H7 (cell line): ENCODE measurements around the gene SOX15. TPM values are rescaled to one million over a fixed set of nuclear protein-coding genes. Genes with fewer than 3 reads are reported as not detected.
A peak's percentile ranks its signal among the peaks of the same experiment; 100 is the strongest.
"Not testable (repeated sequence)": the region's sequence is repeated elsewhere in the genome, so short reads cannot be mapped to it uniquely, and the experiment has no call there.

Experiments used
- DNase-seq: peaks from one replicate; pipeline ENCODE4 v3.0.0; 2012
- H3K27me3 ChIP-seq: 2 replicates; pipeline ENCODE4 v1.6.0; 2011; ENCODE audit warnings: mild to moderate bottlenecking, low read length; ENCODE audit not compliant: control insufficient read depth, insufficient read depth
- H3K36me3 ChIP-seq: replicated peaks from 2 replicates; pipeline ENCODE4 v1.5.1; 2011; ENCODE audit warnings: low read length; ENCODE audit not compliant: control insufficient read depth, insufficient read depth
- H3K4me3 ChIP-seq: 2 replicates; pipeline ENCODE4 v1.5.1; 2011; ENCODE audit warnings: low read depth, mild to moderate bottlenecking, control low read depth, low read length, moderate library complexity; ENCODE audit not compliant: insufficient read depth
- total RNA-seq: library from RNA; depleted of rRNA; stranded (reverse); fragments of >200 nt; shearing (Covaris generic); gene quantifications from 2 replicates; pipeline ENCODE4 v1.2.3, GENCODE V29; 2014

Gene SOX15
- total RNA-seq, 1 experiment from 2014 or later: 44.0 TPM

DNA sequence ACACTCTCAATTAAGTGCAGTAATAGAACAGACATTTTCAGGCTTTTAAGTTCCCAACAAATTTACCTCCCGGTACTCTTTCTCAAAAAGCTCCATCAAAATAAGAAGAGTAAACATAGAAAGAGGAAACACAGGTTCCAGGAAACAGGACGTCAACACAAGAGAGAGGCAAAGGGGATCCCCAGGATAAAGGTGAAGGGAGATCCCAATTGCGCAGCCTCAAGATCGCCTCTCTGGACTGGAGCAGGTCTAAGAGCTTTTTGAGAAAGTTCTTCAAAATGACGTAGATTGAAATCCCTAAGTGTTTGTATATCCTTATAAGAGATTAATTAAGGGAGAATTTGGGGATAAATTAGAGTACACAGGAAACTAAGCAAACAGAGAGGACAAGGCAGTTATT, 28.7 kb upstream of the SOX15 start:
- Histone ChIP-seq H3K4me3 (no peak overlapping the region), H3K36me3 (no peaks in the 10 kb centered on the region), H3K27me3 (no peaks in the 10 kb centered on the region; the same call in 1 of the 2 replicates)
- DNase-seq: no peak

DNA sequence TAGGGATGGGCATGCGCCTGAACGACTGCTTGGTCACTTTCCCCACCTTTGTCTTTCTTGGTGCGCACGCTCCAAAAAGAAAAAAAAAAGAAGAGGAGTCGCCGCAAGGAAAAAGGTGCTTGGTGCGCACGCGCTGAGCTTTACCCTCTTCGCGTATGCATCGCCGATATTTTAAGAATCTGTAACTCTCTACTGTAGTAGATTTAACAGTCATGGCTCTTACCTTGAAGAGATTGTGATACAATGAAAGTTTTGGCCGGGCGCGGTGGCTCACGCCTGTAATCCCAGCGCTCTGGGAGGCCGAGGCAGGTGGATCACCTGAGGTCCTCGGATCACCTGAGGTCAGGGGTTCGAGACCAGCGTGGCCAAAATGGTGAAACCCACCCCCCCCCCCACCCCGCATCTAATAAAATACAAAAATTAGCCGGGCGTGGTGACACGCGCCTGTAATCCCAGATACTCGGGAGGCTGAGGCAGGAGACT, 25.4 kb upstream of the SOX15 start:
- no peak for DNase-seq
- Histone ChIP-seq H3K27me3 (no peaks in the 10 kb centered on the region; the same call in 1 of the 2 replicates), H3K36me3 (peaks cover 2% of the 10 kb centered on the region; the same call in 1 of the 2 replicates), H3K4me3 (peak overlapping the region; percentile 33; the same call in 1 of the 2 replicates)

DNA sequence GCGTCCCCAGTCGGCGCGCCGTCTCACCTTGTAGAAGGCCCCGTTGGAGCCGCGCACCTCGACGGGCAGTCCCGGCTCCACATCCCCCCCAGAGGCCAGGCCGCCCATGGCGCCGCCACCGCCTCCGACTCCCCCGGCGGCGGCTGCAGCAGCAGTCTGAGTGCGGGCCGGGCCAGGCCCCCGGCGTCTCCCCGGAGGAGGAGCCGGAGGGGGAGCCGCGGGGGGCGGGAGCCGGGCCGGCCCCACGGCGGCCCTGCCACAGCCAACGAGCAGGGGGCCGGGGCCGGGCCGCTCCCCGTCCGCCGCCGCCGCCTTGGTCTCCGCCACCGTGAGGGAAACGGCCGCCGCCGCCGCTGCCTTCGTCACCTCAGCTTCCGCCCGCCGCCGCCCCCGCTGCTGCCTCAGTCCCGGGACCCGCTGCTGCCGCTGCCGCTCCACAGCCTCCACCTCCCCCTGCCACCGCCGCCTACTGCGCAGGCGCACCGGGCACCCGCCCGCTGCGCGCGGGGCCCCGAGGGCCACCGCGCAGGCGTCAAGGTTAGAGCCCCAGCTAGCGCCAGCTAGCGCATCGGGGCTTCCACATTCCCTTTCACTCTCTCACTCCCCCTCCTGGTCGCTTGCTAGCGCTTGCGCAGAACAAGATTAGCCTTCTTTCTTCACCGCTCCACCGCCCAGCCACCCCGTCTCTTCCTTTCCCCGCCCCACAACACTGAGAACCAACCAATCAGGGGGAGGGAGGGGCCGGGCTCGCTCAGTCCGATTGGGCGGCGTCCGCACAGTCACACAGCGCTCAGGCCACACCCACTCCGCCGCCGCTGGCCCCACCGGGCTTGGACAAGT, 24.8 kb upstream of the SOX15 start, which contains the start of gene FXR2:
FXR2 (minus strand) TSS at position 473 of the 840 bp plus-strand sequence; CDS start at position 108, 365 bp downstream.
- DNase-seq: peak; percentile 100
- H3K36me3 ChIP-seq: peaks cover 2% of the 10 kb centered on the region; the same call in 1 of the 2 replicates
- peak within 1 kb of the TSS; percentile 79 for H3K4me3 ChIP-seq
- H3K27me3 ChIP-seq: no peaks in the 10 kb centered on the region; the same call in 1 of the 2 replicates

DNA sequence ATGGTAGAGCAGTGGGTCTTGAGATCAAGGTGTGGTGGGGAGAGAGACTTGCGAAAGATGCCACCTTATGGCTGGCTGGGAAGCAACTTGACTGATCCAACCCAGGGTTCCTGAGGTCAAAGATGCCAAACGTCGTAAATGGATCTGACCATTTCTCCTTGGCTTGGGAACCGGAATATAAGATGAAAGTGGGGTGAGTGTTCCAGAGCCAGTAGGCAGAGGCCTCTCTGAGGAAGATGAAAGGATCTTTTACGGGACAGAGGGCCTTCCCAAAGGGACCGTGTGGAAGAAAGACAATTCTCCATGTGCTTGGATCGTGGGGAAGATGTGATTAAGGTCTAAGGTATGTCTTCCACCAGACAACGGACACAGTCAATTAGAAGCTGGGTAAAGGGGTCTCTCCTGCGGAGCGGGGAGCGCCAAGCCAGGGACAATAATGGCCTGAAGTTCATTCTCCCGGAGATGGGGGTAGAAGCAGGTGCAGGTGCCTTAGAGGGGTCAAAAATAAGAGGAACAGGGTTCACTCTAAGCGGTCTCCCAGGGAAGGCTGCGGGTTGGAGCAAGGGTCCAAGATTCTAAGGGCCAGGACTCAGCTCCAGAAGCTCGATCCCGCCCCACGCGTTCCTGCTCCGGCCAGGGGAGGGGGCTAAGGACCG, 24.0 kb upstream of the SOX15 start:
- DNase-seq: no peak
- no peaks in the 10 kb centered on the region; the same call in 1 of the 2 replicates for H3K27me3 ChIP-seq
- peaks cover 2% of the 10 kb centered on the region; the same call in 1 of the 2 replicates for H3K36me3 ChIP-seq
- H3K4me3 ChIP-seq: peak overlapping the region; percentile 79

DNA sequence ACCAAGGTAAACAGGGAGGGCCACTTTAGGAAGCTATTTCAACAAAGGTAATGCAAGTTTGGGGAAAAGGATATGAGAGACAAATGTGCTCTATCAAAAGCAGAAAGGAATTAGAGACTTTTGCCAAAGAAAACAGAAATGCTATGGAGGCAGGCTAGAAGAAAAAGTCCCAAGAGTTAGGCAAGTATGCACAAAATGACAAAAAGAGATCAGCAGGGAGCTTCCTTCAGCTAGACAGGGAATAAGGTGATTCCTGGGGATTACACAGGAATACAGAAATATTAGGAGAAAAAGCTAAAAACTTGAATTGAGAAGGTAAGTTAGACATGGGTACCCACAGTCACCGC, 22.4 kb upstream of the SOX15 start:
- Histone ChIP-seq H3K27me3 (no peaks in the 10 kb centered on the region; the same call in 1 of the 2 replicates), H3K4me3 (no peak overlapping the region)
- no peak for DNase-seq

DNA sequence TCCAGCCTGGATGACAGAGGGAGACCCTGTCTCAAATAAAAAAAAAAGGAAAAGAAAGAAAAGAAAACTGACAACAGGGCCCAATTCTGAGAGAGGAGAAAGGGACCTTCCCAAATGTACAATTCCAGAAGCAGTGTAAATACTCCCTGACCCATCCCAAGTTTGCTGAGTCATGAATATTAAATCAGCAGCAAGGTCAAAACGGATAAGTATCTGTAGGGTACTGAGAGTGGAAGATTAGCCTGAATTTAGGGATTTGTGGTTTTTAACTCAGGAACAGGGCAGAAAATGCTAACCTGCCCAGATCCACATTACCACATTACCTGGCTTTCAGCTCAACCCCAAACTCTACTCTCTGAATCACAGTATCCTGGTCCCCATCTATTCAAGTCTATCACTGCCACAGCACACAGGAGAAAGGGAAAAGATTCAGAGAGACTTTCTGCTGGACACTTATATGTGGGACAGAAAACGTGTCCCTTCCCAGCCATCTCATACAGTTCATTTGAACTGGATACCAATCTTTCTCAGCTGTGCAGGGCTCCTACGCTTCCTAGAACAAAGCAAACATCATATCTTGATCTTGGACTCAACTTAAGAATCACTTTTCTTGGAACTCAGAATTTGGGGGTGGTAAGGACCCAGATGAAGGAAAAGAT, 21.9 kb upstream of the SOX15 start:
- Histone ChIP-seq H3K36me3 (peaks cover 2% of the 10 kb centered on the region; the same call in 1 of the 2 replicates), H3K27me3 (no peaks in the 10 kb centered on the region; the same call in 1 of the 2 replicates), H3K4me3 (no peak overlapping the region)
- DNase-seq: no peak

More for the DNA sequence above, 22.4 kb upstream of the SOX15 start:
- peaks cover 2% of the 10 kb centered on the region; the same call in 1 of the 2 replicates for H3K36me3 ChIP-seq

DNA sequence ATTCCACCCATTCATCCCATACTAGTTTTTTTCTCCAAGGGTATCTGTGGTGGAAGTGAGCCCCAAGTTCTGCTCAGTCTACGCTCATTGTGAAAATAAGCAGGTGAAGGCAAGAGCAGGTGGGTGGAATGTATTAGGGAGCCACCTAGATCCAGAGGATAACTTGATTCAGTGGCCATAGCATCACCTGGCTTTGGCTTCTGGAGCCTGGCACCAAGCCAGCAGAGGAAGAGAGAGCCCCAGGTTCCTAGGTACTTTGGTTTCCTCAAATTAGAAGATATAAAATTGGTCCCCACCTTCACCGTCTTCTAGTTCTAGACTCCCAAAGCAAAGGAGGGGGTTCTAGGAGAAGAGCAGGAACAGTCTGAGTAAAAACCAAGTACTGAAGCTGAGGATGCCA, 20.7 kb upstream of the SOX15 start:
- Histone ChIP-seq H3K36me3 (peaks cover 4% of the 10 kb centered on the region; the same call in 1 of the 2 replicates), H3K4me3 (no peak overlapping the region), H3K27me3 (no peaks in the 10 kb centered on the region; the same call in 1 of the 2 replicates)
- no peak for DNase-seq

DNA sequence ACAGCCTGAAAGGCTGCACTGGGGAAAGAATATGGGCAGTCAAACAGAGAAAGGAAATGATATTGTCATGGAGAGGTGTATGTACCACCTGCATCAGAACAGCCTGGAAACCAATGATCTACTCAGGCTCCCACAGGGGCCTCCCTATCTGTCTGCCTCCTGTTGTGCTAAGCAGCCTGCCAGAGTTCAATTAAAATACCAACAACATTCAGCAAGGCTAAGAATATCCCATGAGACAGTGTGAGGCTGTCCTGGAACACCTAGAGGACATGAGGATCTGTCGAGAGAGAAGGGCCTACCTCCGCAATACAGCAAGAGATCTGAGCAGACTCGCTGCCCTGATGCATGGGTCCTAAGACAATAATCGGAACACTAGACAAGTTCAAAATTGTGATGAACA, 16.4 kb upstream of the SOX15 start:
- DNase-seq: no peak
- H3K36me3 ChIP-seq: peaks cover 21% of the 10 kb centered on the region
- no peaks in the 10 kb centered on the region for H3K27me3 ChIP-seq
- no peak overlapping the region for H3K4me3 ChIP-seq

DNA sequence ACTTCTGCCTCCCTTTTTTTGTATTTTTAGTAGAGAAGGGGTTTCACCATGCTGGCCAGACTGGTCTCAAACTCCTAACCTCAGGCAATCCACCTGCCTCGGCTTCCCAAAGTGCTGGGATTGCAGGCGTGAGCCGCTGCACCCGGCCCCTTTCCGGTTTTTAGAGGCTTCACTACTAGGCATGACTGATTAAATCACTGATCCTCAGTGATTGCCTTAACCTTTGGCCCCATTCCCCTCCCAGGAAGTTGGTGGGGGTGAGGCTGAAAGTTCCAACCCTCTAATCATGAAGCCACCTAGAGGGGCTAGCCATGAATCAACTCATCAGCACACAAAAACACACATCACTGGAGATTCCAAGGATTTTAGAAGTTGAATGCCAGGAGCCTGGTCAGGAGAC, 7.7 kb upstream of the SOX15 start:
- DNase-seq, H3K27me3 ChIP-seq, H3K4me3 ChIP-seq: not testable (repeated sequence)
- H3K36me3 ChIP-seq: peaks cover 38% of the 10 kb centered on the region

DNA sequence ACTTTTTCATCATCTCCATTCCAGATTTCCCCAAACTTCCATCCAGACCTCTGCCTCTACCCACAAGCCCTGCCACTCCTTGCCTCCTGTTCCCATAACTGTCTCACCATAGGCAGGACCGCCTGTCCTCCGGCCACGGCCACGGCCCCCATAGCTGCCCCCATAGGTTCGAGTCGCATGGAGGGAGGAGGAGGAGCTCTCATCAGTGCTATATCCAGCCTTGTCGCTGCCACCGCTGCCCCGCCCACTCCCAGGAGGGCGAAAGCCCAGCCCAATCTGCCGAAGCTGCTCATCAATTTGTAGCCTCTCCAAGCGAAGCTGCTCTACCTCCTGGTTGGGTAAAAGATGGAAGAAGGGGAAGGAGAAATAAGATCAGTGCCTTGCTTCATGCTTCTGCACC, 3.4 kb upstream of the SOX15 start:
- DNase-seq: peak; percentile 39
- Histone ChIP-seq H3K36me3 (peaks cover 27% of the 10 kb centered on the region), H3K27me3 (no peaks in the 10 kb centered on the region), H3K4me3 (no peak overlapping the region)

DNA sequence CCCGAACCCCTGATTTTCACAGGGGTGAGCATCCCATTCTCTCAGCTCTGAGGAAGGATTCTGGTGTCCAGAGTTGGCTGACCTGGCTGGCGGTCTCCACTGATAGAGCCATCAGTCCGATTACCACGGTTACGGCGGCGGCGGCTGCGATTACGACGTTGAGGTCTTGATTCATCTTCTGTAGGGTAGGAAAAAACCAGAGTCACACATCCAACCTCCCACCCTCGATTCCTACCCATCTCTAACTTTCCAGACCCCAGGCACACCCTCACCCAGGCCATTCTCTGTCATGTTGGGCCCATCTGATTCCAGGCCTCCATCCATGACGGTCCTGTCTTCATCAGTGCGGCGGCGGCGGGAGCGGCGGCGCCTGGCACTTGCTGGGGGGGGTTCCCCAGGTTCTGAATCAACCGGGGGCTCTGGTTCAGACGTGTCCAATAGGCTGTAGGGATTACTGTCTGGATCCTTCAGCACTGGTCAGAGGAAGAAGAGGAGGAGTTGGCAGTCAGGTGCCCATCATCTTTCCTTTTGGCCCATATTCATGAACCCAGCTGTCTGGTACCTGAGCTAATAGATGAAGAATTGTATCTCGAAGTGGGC, 2.6 kb upstream of the SOX15 start:
- peaks cover 28% of the 10 kb centered on the region for H3K36me3 ChIP-seq

DNA sequence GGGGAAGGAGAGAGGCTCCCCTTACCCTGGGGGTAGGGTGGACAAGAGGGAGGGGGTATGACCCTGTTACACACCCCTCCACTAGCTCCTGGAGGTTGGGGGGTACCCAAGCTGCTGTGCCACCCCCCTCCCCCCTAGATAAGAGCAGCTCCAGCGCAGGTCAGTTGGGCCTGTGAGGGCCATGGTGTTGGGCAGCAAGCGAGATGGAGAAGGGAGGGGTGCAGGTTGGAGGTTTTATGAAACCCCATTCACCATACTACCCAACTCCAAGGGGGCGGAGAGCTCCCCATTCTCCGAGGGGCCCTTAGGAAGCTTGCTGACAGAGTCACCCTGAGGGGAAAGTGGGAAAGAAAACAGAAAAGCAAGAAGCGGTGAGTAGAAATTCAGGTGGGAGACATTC, 1.7 kb upstream of the SOX15 start:
- Histone ChIP-seq H3K4me3 (no peak overlapping the region), H3K27me3 (no peaks in the 10 kb centered on the region), H3K36me3 (peaks cover 28% of the 10 kb centered on the region)
- peak; percentile 30 for DNase-seq

More for the DNA sequence above, 2.6 kb upstream of the SOX15 start:
- Histone ChIP-seq H3K4me3 (no peak overlapping the region), H3K27me3 (no peaks in the 10 kb centered on the region)
- peak; percentile 29 for DNase-seq

DNA sequence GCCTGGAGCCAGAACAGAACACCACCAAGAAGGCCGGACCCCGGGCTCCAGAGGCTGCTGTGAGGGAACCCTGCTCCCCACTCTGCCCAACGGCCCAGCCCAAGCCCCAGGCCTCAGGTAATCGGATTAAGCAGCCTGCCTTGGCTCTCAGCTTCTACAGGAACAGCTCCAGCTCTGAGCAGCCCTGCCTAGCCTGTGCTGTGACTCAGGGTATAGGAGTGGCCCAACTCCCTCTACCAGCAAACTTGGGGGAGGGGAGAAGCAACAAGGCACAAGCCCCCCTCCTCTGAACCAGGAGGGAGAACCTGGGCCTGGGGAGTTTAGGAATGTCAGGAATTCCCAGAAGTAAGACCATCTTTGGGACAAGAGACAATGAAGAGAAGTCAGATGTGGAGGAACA, 849 bp upstream of the SOX15 start:
- H3K36me3 ChIP-seq: peaks cover 26% of the 10 kb centered on the region
- no peaks in the 10 kb centered on the region for H3K27me3 ChIP-seq
- peak; percentile 86 for DNase-seq
- no peak overlapping the region for H3K4me3 ChIP-seq
